GM23338 (cell line): ENCODE measurements around the gene USP48. TPM values are rescaled to one million over a fixed set of nuclear protein-coding genes. Genes with fewer than 3 reads are reported as not detected.

ENCODE experiments used
- JUNB ChIP-seq: IDR thresholded peaks from one replicate; pipeline ENCODE4 v1.6.1; 2016; ENCODE audit warnings: antibody characterized with exemption; ENCODE audit not compliant: unreplicated experiment
- STAT1 ChIP-seq: IDR thresholded peaks from one replicate; pipeline ENCODE4 v1.6.1; 2016; ENCODE audit warnings: antibody characterized with exemption; ENCODE audit not compliant: unreplicated experiment
- ZNF114 ChIP-seq: fragments of 250-450 bp; sonication (Bioruptor Pico); IDR thresholded peaks from 2 replicates; pipeline ENCODE4 v1.5.0; 2020; ENCODE audit warnings: mild to moderate bottlenecking, moderate library complexity
- ZNF331 ChIP-seq: fragments of 250-450 bp; sonication (Bioruptor Pico); IDR thresholded peaks from 2 replicates; pipeline ENCODE4 v1.5.0; 2020; ENCODE audit warnings: low read depth, mild to moderate bottlenecking, moderate library complexity
- polyA plus RNA-seq: library from polyadenylated mRNA; unstranded; fragments of >200 nt; fragmentation: Nextera tagmentation; extraction: Ambion mirVana; gene quantifications from 2 replicates; pipeline ENCODE4 v1.2.1, GENCODE V29; 2016
- total RNA-seq: library from RNA; depleted of rRNA; stranded (reverse); fragments of >200 nt; shearing (Covaris generic); gene quantifications from 2 replicates; pipeline ENCODE4 v1.2.3, GENCODE V29; 2014
- TF ChIP-seq, protein P1 (sequence below): fragments of 250-450 bp; sonication (Bioruptor Pico); IDR thresholded peaks from 2 replicates; pipeline ENCODE4 v1.5.0; 2020; ENCODE audit warnings: mild to moderate bottlenecking, moderate library complexity
- TF ChIP-seq, protein P2 (sequence below): IDR thresholded peaks from one replicate; pipeline ENCODE4 v1.6.1; 2018; ENCODE audit warnings: antibody characterized with exemption; ENCODE audit not compliant: unreplicated experiment
- TF ChIP-seq, protein P3 (sequence below), 2 experiments: fragments of 200-600 bp in 1 of 2; sonication (generic) in 1 of 2; conservative IDR thresholded peaks; 2 replicates each; pipeline versions ENCODE4 v1.5.1 to v1.6.1; 2016 to 2017; ENCODE audit warnings: antibody characterized with exemption in 2 of 2, low read depth in 2 of 2, mild to moderate bottlenecking in 2 of 2, moderate library complexity in 1 of 2

The USP48 gene
- total and polyA plus RNA-seq, 2 experiments from 2014 or later, result 85.9 to 151 TPM

DNA sequence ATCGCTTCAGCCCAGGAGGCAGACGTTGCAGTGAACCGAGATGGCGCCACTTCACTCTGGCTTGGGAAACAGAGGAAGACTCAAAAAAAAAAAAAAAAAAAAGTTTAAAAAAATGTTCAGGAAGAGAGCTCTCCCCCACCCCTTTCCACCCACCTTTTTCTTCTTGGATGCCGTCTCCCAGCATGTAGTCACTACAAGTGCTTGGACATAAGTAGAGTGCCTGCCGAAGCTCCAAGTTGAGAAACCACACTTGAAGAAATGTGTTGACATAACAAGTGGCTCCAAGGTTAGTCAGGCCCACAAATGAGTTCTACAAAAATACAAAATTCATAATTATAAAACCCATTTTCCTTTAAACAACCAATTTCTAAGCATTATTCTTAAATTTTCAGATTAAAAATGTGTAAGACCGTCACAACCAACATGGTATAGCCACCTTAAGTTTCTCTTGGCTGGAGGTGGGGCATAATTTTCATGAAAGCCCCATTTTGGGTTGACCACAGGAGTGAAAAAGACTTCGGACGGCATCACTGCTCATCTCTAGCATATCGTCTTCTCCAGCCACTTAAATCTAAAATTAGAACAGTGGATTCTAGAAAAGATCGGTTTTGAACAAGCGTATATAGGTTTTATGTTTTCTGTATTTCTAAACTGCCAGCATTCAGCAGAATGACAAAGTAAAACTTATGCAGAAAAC, 26.4 kb downstream of the USP48 start (continued):
- TF ChIP-seq, protein P1, sequence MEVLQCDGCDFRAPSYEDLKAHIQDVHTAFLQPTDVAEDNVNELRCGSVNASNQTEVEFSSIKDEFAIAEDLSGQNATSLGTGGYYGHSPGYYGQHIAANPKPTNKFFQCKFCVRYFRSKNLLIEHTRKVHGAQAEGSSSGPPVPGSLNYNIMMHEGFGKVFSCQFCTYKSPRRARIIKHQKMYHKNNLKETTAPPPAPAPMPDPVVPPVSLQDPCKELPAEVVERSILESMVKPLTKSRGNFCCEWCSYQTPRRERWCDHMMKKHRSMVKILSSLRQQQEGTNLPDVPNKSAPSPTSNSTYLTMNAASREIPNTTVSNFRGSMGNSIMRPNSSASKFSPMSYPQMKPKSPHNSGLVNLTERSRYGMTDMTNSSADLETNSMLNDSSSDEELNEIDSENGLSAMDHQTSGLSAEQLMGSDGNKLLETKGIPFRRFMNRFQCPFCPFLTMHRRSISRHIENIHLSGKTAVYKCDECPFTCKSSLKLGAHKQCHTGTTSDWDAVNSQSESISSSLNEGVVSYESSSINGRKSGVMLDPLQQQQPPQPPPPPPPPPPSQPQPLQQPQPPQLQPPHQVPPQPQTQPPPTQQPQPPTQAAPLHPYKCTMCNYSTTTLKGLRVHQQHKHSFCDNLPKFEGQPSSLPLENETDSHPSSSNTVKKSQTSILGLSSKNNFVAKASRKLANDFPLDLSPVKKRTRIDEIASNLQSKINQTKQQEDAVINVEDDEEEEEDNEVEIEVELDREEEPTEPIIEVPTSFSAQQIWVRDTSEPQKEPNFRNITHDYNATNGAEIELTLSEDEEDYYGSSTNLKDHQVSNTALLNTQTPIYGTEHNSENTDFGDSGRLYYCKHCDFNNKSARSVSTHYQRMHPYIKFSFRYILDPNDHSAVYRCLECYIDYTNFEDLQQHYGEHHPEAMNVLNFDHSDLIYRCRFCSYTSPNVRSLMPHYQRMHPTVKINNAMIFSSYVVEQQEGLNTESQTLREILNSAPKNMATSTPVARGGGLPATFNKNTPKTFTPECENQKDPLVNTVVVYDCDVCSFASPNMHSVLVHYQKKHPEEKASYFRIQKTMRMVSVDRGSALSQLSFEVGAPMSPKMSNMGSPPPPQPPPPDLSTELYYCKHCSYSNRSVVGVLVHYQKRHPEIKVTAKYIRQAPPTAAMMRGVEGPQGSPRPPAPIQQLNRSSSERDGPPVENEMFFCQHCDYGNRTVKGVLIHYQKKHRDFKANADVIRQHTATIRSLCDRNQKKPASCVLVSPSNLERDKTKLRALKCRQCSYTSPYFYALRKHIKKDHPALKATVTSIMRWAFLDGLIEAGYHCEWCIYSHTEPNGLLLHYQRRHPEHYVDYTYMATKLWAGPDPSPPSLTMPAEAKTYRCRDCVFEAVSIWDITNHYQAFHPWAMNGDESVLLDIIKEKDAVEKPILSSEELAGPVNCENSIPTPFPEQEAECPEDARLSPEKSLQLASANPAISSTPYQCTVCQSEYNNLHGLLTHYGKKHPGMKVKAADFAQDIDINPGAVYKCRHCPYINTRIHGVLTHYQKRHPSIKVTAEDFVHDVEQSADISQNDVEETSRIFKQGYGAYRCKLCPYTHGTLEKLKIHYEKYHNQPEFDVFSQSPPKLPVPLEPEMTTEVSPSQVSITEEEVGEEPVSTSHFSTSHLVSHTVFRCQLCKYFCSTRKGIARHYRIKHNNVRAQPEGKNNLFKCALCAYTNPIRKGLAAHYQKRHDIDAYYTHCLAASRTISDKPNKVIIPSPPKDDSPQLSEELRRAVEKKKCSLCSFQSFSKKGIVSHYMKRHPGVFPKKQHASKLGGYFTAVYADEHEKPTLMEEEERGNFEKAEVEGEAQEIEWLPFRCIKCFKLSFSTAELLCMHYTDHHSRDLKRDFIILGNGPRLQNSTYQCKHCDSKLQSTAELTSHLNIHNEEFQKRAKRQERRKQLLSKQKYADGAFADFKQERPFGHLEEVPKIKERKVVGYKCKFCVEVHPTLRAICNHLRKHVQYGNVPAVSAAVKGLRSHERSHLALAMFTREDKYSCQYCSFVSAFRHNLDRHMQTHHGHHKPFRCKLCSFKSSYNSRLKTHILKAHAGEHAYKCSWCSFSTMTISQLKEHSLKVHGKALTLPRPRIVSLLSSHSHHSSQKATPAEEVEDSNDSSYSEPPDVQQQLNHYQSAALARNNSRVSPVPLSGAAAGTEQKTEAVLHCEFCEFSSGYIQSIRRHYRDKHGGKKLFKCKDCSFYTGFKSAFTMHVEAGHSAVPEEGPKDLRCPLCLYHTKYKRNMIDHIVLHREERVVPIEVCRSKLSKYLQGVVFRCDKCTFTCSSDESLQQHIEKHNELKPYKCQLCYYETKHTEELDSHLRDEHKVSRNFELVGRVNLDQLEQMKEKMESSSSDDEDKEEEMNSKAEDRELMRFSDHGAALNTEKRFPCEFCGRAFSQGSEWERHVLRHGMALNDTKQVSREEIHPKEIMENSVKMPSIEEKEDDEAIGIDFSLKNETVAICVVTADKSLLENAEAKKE (CRISPR knock-in tag), result no peak
- TF ChIP-seq ZNF114 (no peak), ZNF331 (CRISPR knock-in tag) (no peak), JUNB (no peak), STAT1 (no peak)
- TF ChIP-seq, protein P2, sequence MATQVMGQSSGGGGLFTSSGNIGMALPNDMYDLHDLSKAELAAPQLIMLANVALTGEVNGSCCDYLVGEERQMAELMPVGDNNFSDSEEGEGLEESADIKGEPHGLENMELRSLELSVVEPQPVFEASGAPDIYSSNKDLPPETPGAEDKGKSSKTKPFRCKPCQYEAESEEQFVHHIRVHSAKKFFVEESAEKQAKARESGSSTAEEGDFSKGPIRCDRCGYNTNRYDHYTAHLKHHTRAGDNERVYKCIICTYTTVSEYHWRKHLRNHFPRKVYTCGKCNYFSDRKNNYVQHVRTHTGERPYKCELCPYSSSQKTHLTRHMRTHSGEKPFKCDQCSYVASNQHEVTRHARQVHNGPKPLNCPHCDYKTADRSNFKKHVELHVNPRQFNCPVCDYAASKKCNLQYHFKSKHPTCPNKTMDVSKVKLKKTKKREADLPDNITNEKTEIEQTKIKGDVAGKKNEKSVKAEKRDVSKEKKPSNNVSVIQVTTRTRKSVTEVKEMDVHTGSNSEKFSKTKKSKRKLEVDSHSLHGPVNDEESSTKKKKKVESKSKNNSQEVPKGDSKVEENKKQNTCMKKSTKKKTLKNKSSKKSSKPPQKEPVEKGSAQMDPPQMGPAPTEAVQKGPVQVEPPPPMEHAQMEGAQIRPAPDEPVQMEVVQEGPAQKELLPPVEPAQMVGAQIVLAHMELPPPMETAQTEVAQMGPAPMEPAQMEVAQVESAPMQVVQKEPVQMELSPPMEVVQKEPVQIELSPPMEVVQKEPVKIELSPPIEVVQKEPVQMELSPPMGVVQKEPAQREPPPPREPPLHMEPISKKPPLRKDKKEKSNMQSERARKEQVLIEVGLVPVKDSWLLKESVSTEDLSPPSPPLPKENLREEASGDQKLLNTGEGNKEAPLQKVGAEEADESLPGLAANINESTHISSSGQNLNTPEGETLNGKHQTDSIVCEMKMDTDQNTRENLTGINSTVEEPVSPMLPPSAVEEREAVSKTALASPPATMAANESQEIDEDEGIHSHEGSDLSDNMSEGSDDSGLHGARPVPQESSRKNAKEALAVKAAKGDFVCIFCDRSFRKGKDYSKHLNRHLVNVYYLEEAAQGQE, result no peak
- TF ChIP-seq, protein P3, sequence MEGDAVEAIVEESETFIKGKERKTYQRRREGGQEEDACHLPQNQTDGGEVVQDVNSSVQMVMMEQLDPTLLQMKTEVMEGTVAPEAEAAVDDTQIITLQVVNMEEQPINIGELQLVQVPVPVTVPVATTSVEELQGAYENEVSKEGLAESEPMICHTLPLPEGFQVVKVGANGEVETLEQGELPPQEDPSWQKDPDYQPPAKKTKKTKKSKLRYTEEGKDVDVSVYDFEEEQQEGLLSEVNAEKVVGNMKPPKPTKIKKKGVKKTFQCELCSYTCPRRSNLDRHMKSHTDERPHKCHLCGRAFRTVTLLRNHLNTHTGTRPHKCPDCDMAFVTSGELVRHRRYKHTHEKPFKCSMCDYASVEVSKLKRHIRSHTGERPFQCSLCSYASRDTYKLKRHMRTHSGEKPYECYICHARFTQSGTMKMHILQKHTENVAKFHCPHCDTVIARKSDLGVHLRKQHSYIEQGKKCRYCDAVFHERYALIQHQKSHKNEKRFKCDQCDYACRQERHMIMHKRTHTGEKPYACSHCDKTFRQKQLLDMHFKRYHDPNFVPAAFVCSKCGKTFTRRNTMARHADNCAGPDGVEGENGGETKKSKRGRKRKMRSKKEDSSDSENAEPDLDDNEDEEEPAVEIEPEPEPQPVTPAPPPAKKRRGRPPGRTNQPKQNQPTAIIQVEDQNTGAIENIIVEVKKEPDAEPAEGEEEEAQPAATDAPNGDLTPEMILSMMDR (conservative IDR thresholded peaks at IDR 0.05; ENCODE audit: low read depth in 2 of 2), result no peak
